GM12878 (cell line): Measurements from ENCODE around the gene ESYT2. TPM values are rescaled to one million over a fixed set of nuclear protein-coding genes. Genes with fewer than 3 reads are reported as not detected.
"Not testable (repeated sequence)": the region's sequence is repeated elsewhere in the genome, so short reads cannot be mapped to it uniquely, and the experiment has no call there.

Source experiments
- ATAC-seq: fragments of 200-7000 bp; cut with Tn5 transposase; 3 replicates; pipeline ENCODE4 v1.9.1; 2020; ENCODE audit warnings: mild to moderate bottlenecking, moderate library complexity
- BruUV-seq: library from RNA; stranded (reverse); fragments of 400-500 nt; replicated peaks from 2 replicates; lab custom pipeline; 2021; lab: Mats Ljungman, UMichigan
- CTCF ChIA-PET: fragments of 300-600 bp; sonication (Branson Sonifier 250); formaldehyde crosslinking; extraction: SDS; loops from one replicate; lab custom pipeline; 2021; ENCODE audit warnings: inconsistent platforms; lab: Yijun Ruan, JAX
- POLR2A ChIA-PET: fragments of 350-600 bp; formaldehyde crosslinking; extraction: SDS; loops from one replicate; lab custom pipeline; 2021; ENCODE audit warnings: inconsistent platforms; lab: Charles Lee
- RAD21 ChIA-PET: fragments of 300-600 bp; sonication (Branson Sonifier 250); formaldehyde crosslinking; loops from one replicate; lab custom pipeline; 2023; ENCODE audit warnings: antibody characterized with exemption; ENCODE audit not compliant: unreplicated experiment; lab: Charles Lee
- SMC1A ChIA-PET: fragments of 300-600 bp; sonication (Branson Sonifier 250); formaldehyde crosslinking; loops from one replicate; lab custom pipeline; 2023; ENCODE audit not compliant: unreplicated experiment, uncharacterized antibody; lab: Charles Lee
- DNase-seq: peaks from one replicate; pipeline ENCODE4 v3.0.0-alpha.2; 2011; ENCODE audit warnings: low read depth, low spot score
- FAIRE-seq: peaks from 3 replicates; lab custom pipeline; 2011; peaks lifted over from hg19 to GRCh38; lab: Jason Lieb, UNC
- H2AFZ ChIP-seq: 2 replicates; pipeline ENCODE4 v1.6.0; 2011; ENCODE audit warnings: low read depth, low read length, control low read depth; ENCODE audit not compliant: control insufficient read depth
- H3K27ac ChIP-seq: 2 replicates; pipeline ENCODE4 v1.5.1; 2011; ENCODE audit warnings: control low read depth; ENCODE audit not compliant: control insufficient read depth, insufficient read depth
- H3K27me3 ChIP-seq, 2 experiments: replicated peaks in 1 of 2; 2 replicates each; pipeline versions ENCODE4 v1.6.0 to v1.6.1; 2011; ENCODE audit warnings: low read length in 1 of 2; ENCODE audit not compliant: control insufficient read depth in 2 of 2, insufficient read depth in 2 of 2
- H3K36me3 ChIP-seq, 2 experiments: 2 replicates each; pipeline ENCODE4 v1.5.1; 2011; ENCODE audit warnings: low read length in 1 of 2; ENCODE audit not compliant: control insufficient read depth in 2 of 2, insufficient read depth in 2 of 2
- H3K4me1 ChIP-seq: 2 replicates; pipeline ENCODE4 v1.6.1; 2011; ENCODE audit warnings: mild to moderate bottlenecking, low read length, moderate library complexity, mixed read lengths; ENCODE audit not compliant: control insufficient read depth, insufficient read depth
- H3K4me2 ChIP-seq: 2 replicates; pipeline ENCODE4 v1.6.0; 2011; ENCODE audit warnings: control low read depth; ENCODE audit not compliant: control insufficient read depth, insufficient read depth
- H3K4me3 ChIP-seq: fragments of 200-600 bp; sonication (generic); 2 replicates; pipeline ENCODE4 v1.5.1; 2016
- H3K79me2 ChIP-seq: 2 replicates; pipeline ENCODE4 v1.6.0; 2011; ENCODE audit warnings: low read length; ENCODE audit not compliant: control insufficient read depth, insufficient read depth
- H3K9ac ChIP-seq: 2 replicates; pipeline ENCODE4 v1.8.0; 2011; ENCODE audit warnings: low read length, control low read depth, mixed read lengths; ENCODE audit not compliant: control insufficient read depth, insufficient read depth
- H3K9me3 ChIP-seq: replicated peaks from 3 replicates; pipeline ENCODE4 v1.5.1; 2011; ENCODE audit warnings: mild to moderate bottlenecking, low read length; ENCODE audit not compliant: control insufficient read depth, insufficient read depth
- H4K20me1 ChIP-seq: 2 replicates; pipeline ENCODE4 v1.6.0; 2011; ENCODE audit not compliant: control insufficient read depth, insufficient read depth
- HDAC2 ChIP-seq: fragments of 200-600 bp; sonication (generic); IDR thresholded peaks from 2 replicates; pipeline ENCODE4 v1.6.1; 2017
- IRF5 ChIP-seq: fragments of 450-650 bp; IDR thresholded peaks from 2 replicates; pipeline ENCODE4 v1.6.1; 2017; ENCODE audit warnings: borderline replicate concordance
- SIN3A ChIP-seq: IDR thresholded peaks from 2 replicates; pipeline ENCODE4 v1.6.1; 2012; ENCODE audit warnings: low read depth, low read length, improper control_type of control experiment
- STAT1 ChIP-seq: fragments of 450-650 bp; conservative IDR thresholded peaks from 2 replicates; pipeline ENCODE4 v1.6.1; 2014; ENCODE audit warnings: antibody characterized with exemption, mild to moderate bottlenecking
- ZBTB11 ChIP-seq: fragments of 450-650 bp; formaldehyde crosslinking; IDR thresholded peaks from 2 replicates; pipeline ENCODE4 v1.5.0; 2022; ENCODE audit warnings: mild to moderate bottlenecking, missing genetic modification characterization
- ZNF24 ChIP-seq: fragments of 450-650 bp; IDR thresholded peaks from 2 replicates; pipeline ENCODE4 v1.6.1; 2017; ENCODE audit warnings: antibody characterized with exemption, mild to moderate bottlenecking
- WGBS: methylation state at CpG from one replicate; pipeline ENCODE4 v1.1.6; 2016; ENCODE audit warnings: low lambda C conversion rate; ENCODE audit not compliant: insufficient replicate concordance, insufficient coverage; ENCODE audit errors: missing lambda C conversion rate; 5-methylcytosine and 5-hydroxymethylcytosine counted together
- in situ Hi-C: fragments of 300-500 bp; cut with MboI; formaldehyde crosslinking; loops from 9 replicates; pipeline ENCODE4 v1.14.3; 2018; ENCODE audit warnings: mixed read lengths
- intact Hi-C: fragments of 100-400 bp; cut with micrococcal nuclease; formaldehyde crosslinking; loops from one replicate; pipeline ENCODE4 v1.14.2; 2022; ENCODE audit not compliant: unreplicated experiment
- polyA plus RNA-seq, 11 experiments: library from polyadenylated mRNA; depleted of rRNA in 4 of 11; unstranded in 6 of 11; stranded (reverse) in 5 of 11; fragments of >200 nt; fragmentation: Nextera tagmentation in 4 of 11; fragmentation: Illumina TruSeq in 1 of 11; extraction: Ambion mirVana in 4 of 11; extraction: Trizol in 1 of 11; gene quantifications; 1 replicate in 1 of 11; 2 replicates in 10 of 11; pipeline versions ENCODE4 v1.2.1 to v1.2.3, GENCODE V29; 2011 to 2016; ENCODE audit warnings: inconsistent platforms in 2 of 11, missing spikeins in 2 of 11, low read depth in 1 of 11
- total RNA-seq, 4 experiments: library from RNA; depleted of rRNA in 3 of 4; stranded (reverse); fragments of >200 nt in 3 of 4; fragmentation: Illumina TruSeq in 1 of 4; extraction: Trizol in 1 of 4; gene quantifications; 2 replicates each; pipeline versions ENCODE4 v1.2.1 to v1.2.3, GENCODE V29; 2013 to 2021
- TF ChIP-seq, protein P1 (sequence below): IDR thresholded peaks from 2 replicates; pipeline ENCODE4 v1.6.1; 2012; ENCODE audit warnings: low read depth, low read length, improper control_type of control experiment

Gene ESYT2
- total and polyA plus RNA-seq, 10 of the 15 experiments (the other 5 are each of a cell fraction or from before 2014, with no cell fraction given) = 1.9 to 44.6 (median 21.4) TPM

DNA sequence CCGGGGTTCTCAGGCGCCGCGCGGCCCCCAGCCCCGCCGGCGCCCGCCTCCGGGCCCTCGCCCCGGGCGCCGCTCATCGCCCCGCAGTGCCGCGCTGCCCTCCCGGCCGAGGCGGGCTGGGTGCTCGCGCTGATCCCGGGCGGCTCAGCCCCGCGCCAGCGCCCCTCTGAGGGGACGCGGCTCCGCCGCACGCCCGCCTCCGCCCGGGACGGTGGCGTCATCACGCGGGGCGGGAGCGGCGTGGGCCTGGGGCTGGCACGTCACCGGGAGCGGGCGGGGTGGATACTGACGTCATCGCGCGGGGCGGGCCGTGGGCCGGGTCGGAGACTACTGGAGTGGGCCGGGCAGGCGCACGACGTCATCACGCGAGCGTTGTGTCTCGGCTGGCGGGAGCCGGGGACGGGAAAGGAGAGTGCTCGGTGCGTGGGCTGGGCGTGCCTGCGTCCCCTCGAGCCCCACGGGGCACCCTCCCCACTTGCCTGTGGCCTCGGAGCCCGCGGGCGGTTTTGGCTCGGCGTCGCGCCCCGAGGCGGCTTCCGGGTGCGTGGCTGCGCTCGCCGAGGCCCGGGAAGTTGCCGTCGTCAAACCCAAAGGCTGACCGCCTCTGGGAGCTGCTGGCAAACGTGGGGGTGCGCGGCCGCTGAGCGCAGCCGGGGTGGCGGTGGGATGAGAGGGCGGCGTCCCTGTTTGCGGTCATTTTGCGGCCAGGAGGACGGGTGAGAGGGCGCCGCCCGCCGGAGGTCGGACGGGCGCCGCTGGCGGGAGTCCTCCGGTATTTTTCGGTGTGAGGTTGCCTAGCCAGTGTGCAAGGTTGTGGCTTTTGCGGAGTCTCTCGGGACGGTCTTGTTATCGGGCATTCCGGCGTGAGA is at the start of gene ESYT2 (continued):
- TF ChIP-seq ZBTB11 (CRISPR knock-in tag) = no peak
- TF ChIP-seq, protein P1, sequence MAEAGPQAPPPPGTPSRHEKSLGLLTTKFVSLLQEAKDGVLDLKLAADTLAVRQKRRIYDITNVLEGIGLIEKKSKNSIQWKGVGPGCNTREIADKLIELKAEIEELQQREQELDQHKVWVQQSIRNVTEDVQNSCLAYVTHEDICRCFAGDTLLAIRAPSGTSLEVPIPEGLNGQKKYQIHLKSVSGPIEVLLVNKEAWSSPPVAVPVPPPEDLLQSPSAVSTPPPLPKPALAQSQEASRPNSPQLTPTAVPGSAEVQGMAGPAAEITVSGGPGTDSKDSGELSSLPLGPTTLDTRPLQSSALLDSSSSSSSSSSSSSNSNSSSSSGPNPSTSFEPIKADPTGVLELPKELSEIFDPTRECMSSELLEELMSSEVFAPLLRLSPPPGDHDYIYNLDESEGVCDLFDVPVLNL = peak; percentile 44; the same call in 1 of the 2 replicates
- TF ChIP-seq ZNF24 = 0 out of 2 replicates have a peak, but pooled peaks have one; percentile 34
- TF ChIP-seq SIN3A = peak; percentile 32; the same call in 1 of the 2 replicates
- peak; percentile 62; the same call in 1 of the 2 replicates for TF ChIP-seq IRF5
- no peak for TF ChIP-seq STAT1
- TF ChIP-seq HDAC2 = no peak

GRCh38 chr7:158878151-158879079 is 49.1 kb upstream of the ESYT2 start:
- BruUV-seq = not testable (repeated sequence)

More at GRCh38 chr7:158878151-158879079, 49.1 kb upstream of the ESYT2 start:
- SMC1A ChIA-PET, H3K4me2 ChIP-seq, FAIRE-seq, H3K9me3 ChIP-seq, DNase-seq, ATAC-seq, RAD21 ChIA-PET, H4K20me1 ChIP-seq, POLR2A ChIA-PET, H2AFZ ChIP-seq, H3K9ac ChIP-seq, H3K27me3 ChIP-seq, H3K79me2 ChIP-seq, intact Hi-C loops, CTCF ChIA-PET, H3K4me1 ChIP-seq, H3K4me3 ChIP-seq, H3K27ac ChIP-seq, in situ Hi-C loops, H3K36me3 ChIP-seq: not testable (repeated sequence)
- 94% methylated on average over 33 of the region's 41 CpGs for WGBS
